ENCODE results near the gene EFCAB7. TPM values are rescaled to one million over a fixed set of nuclear protein-coding genes. Genes with fewer than 3 reads are reported as not detected.

EFCAB7 gene
- total RNA-seq, 2 donors from 2014 or later, result 9.7 to 10.5 TPM

Other genes with a start within 250 kb of the EFCAB7 start
- not detected for gene FOXD3, start 201.0 kb upstream of the EFCAB7 start, total RNA-seq
- gene ALG6, start 155.9 kb upstream of the EFCAB7 start, total RNA-seq, result 10 to 100 TPM; 18.1 to 20.4 TPM
- 10 to 100 TPM; 46.4 to 55.2 TPM for gene ITGB3BP, start 300 bp upstream of the EFCAB7 start, total RNA-seq
- gene PGM1, start 69.9 kb downstream of the EFCAB7 start, total RNA-seq, result 10 to 100 TPM; 34.8 to 42.7 TPM